GM10266 (cell line): ENCODE data around the gene GALNT4.

Source experiments
- DNase-seq: peaks from one replicate; pipeline ENCODE4 v3.0.0; 2012; ENCODE audit errors: extremely low spot score
- TF ChIP-seq, protein P1 (sequence below): IDR thresholded peaks from 2 replicates; pipeline ENCODE4 v1.5.1; 2012; ENCODE audit warnings: mild to moderate bottlenecking, low read depth; ENCODE audit not compliant: control insufficient read depth, insufficient read depth; ENCODE audit errors: missing control alignments

GALNT4 gene

DNA sequence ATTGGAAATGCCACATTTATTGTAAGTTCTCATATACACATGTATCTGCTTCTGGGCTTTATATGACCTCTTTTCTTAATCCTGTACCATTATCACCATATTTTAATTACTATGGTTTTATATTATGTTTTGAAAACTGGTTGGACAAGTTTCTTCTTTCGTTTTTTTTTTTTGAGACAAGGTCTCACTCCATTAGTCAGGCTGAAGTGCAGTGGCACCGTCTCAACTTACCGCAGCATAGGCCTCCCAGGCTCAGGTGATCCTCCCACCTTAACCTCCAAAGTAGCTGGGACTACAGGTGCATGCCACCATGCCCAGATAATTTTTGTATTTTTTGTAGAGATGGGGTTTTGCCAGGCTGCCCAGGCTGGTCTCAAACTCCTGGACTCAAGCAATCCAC is 44.6 kb downstream of the GALNT4 start:
- no peak for DNase-seq

DNA sequence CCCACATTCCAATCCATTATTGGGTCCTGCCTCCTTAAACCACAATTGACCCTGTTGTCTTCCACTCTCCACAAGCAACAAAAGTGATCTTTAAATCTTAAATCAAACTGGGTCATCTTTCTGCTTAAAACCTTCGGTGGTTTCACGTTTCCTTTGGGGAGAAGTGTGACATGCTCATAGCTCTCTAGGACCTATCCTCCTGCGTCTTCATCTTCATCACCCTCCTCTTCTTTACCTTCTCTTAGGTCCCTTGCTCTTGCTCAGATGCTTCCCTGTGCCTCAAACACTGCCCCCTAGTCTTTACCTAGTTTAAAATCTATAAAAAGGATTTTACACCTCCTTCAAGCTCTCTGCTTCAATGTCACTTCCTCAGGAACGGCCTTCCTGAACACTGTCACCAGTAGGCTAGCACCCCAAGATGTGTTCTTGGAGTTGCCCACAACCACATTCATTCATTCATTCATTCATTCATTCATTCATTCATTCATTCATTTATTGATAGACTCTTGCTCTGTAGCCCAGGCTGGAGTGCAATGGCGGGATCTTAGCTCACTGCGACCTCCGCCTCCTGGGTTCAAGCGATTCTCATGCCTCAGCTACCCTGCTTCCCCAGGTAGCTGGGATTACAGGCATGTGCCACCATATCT is 46.8 kb downstream of the GALNT4 start:
- DNase-seq, result no peak
- TF ChIP-seq, protein P1, sequence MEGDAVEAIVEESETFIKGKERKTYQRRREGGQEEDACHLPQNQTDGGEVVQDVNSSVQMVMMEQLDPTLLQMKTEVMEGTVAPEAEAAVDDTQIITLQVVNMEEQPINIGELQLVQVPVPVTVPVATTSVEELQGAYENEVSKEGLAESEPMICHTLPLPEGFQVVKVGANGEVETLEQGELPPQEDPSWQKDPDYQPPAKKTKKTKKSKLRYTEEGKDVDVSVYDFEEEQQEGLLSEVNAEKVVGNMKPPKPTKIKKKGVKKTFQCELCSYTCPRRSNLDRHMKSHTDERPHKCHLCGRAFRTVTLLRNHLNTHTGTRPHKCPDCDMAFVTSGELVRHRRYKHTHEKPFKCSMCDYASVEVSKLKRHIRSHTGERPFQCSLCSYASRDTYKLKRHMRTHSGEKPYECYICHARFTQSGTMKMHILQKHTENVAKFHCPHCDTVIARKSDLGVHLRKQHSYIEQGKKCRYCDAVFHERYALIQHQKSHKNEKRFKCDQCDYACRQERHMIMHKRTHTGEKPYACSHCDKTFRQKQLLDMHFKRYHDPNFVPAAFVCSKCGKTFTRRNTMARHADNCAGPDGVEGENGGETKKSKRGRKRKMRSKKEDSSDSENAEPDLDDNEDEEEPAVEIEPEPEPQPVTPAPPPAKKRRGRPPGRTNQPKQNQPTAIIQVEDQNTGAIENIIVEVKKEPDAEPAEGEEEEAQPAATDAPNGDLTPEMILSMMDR, result no peak

More for the DNA sequence above, 44.6 kb downstream of the GALNT4 start:
- TF ChIP-seq, protein P1, result no peak

DNA sequence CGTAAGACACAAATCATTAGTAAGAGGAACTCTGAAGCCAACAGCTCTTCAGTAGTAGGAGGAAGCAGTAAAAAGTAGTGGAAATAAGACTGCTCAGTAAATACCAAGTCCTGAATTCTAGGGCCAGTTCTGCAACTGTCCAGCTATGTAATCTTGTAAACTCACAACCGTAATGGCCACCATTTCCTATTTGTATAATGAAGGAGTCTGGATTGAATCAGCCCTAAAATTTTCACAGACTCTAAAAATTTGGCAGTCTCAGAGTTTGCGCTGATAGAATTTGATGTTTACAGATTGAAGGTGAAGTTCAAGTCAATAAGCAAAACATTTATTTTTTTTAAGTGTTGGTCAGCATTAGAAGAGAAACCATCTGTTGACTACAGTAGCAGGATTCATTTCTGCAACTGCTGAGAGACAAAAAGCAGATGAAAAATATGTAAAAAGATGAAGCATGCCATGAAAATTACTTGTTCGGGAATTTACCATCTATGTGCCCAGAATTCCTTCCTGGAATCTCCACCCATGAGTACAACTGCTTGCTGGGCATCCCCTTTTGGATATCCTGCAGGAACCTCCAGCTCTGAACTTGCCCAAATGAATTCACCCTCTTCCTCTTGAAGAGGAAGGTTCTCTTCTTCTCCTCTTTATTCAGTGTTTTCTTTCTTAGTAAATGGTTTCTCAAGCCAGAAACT is 47.5 kb downstream of the GALNT4 start:
- TF ChIP-seq, protein P1, result no peak
- no peak for DNase-seq

DNA sequence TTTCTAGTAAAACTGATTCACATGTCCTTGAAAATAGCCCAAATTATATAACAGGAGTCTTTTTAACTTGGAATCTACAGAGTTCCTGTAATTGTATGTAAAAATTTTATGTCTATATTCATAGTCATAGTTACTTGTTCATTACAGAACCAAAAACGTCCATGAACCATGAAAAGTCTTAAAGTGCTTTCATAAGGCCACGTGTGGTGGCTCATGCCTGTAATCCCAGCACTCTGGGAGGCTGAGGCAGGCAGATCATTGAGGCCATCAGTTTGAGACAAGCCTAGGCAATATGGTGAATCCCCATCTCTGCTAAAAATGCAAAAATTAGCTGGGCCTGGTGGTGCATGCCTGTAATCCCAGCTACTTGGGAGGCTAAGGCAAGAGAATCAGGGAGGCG is 48.4 kb downstream of the GALNT4 start:
- TF ChIP-seq, protein P1, result no peak
- no peak for DNase-seq

DNA sequence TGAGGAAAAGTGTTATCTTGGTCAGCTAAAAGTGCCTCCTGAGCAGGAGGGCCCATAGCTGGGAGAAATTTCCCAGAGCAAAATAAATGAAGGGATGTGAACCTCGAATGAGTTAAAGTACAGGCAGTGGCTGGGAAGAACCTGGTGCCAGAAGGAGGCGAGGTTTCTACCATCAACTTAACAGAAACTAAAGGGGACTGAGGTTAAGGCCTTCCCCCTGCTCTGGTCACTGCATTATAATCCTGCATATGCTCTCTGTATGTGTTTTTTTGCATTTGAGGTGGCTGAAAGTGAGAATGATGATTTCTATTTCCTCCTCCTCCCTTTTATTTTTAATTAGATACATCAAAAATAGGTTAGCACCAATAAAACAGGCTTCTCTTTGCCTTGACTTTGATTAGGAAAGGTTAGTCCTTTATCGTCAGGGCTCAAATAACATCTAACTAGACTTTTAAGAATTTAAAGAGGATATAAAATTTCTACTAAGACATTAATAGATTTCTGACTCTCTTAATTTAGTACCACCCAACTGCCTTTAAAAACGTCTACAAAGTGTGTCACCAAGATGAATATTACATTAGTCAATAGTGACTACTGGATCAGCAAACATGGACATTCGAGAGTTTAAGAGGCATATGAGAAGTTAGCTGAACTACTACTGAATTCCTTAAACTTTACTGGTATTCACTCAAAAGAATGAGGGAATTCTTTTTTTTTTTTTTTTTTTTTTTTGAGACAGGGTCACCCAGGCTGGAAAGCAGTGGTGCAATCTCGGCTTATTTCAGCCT is 49.2 kb downstream of the GALNT4 start:
- no peak for DNase-seq

DNA sequence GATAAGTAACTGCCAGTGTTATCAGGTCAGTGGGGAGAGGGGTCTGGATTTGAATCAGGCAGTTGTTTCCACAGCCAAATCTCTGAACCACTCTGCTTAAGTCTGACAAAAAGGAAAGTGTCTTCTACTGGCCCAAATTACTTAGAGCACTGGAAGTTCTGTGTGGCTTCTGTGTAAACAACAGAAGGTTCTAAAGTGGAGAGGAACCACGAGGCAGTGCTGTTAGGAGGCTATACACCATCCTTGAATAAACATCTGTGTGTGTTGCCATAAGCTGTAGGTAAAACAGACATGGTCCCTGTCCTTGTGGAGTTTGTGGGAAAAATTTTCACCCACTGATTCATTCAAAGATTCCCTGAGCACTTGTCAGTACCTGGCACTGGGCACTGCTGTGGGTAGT is 50.0 kb downstream of the GALNT4 start:
- TF ChIP-seq, protein P1, result no peak
- DNase-seq, result no peak

More for the DNA sequence above, 49.2 kb downstream of the GALNT4 start:
- TF ChIP-seq, protein P1, result no peak
